Measurements from ENCODE around the gene PRKG1.
"Not testable (repeated sequence)": the region's sequence is repeated elsewhere in the genome, so short reads cannot be mapped to it uniquely, and the experiment has no call there.

PRKG1 gene

GRCh38 chr10:51683031-51683691 is 608.9 kb downstream of the PRKG1 start:
- DNase-seq: no peak

GRCh38 chr10:51685768-51686167 is 611.5 kb downstream of the PRKG1 start:
- no peak for DNase-seq

DNA sequence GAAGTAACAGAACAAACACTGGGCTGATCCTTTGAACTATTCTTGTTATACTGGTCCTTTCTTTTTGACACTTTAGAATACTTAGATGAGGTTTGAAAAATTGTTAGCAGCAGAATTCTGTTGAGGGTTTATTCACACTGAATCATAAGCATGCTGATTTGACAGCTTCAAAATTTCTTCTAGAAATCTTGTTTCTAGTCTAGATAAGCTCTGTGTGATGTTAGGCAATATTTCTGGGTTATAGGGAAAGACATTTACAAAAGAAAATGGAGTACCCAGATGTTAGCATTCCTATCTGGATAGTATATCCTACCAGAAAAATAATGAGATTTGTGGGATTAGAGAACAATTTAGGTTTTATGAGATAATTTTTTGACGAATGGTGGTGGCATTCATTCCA is 613.0 kb downstream of the PRKG1 start:
- DNase-seq: no peak

GRCh38 chr10:51688826-51689225 is 614.5 kb downstream of the PRKG1 start:
- DNase-seq: not testable (repeated sequence)

DNA sequence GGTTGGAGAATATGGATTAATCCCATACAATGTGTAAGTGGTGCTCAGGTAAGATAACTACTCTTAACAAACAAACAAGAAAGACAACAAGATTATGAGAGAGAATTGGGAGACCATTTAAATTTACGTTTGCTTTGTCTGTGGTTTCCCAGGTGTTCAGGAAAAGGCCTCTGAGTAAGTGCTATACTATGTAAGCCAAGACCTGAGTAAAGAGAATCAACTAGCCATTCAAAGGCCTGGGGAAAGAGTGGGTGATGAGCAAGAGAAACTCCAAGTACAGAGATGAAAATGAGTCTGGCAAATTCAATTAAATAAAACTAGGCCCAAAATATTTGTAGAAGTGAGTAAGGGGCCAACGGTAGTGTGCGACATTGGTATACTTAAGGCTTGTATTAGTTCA is 615.2 kb downstream of the PRKG1 start:
- DNase-seq: no peak

DNA sequence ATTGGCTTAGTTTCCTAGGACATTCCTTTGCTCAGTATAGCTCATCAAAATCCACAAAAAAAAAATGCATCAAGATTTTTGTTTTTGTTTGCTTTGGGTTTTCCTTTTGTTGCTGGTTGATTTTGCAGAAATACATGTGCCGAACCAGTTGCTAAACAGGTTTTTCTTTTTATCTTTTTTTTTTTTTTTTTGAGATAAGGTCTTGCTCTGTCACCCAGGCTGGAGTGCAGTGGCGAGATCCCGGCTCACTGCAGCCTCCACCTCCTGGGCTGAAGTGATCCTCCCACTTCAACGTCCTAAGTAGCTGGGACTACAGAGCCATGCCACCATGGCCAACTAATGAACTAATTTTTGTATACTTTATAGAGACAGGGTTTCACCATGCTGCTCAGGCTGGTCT is 616.8 kb downstream of the PRKG1 start:
- no peak for DNase-seq

DNA sequence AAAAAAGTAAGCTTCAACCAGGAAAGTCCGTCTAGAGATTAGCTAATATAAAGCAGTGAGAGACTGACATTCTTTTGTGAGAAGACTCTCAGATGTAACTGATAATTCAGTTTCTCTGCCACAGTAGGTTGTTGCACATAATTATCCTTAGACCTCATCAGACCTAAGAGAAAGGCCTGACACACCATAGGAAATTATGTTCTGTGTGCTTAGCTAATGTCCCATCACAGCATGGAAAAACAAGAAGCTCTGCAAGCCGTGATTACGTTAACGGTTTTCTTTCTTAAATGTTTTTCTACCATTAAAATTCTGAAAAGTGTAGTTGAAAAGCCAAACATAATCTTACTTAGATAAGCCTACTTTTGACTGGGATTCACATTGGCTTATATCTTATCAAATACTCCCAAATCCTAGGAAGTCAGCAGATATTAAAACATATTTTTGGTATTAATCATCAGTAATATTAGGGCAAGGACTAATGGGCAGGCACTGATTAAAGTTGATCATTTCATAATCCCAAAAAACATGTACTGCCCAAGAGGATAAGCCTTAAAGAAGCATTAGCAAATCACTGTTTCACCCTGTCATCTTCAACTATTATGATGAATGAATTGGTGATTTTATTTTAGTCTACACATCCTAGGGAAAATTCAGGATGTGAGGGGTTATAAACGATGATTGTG is 619.9 kb downstream of the PRKG1 start:
- DNase-seq: no peak

DNA sequence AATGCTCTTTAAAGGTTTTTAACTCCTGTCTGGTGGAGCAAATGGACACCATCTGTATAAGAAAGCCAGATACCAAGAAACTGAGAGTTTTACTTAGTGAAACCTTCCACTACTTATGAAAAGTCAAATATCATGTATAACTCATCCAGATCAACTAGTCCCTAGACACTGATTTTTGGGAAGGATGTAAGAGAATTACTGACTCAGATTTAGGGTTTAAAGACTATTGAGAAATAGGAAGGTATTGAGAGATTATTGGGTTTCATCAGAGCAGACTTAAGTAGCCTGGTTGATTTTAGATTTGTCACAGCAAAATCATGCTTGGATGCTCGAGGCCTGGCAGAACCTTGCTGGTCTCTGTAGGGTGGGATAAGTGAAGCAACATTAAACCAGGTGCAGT is 622.0 kb downstream of the PRKG1 start:
- no peak for DNase-seq

GRCh38 chr10:51698473-51699063 is 624.3 kb downstream of the PRKG1 start:
- DNase-seq: no peak

DNA sequence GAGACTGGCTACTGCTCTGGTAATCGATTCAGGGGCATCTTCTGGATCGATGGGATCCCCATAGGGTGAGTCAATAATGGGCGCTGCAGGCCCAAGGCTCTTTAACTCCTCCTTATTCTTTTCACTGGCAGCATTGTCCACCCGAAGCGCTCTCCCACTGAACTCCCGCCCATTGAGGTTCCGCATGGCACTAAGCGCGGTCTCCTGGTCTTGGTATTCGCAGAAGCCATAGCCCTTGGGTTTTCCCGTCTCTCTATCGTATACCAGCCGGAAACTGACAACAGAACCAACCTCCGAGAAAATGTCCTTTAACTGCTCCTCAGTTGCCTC is 624.8 kb downstream of the PRKG1 start:
- no peak for DNase-seq

GRCh38 chr10:51699475-51700227 is 625.4 kb downstream of the PRKG1 start, which contains the start of gene CSTF2T:
Gene CSTF2T, minus strand, starts transcription at chr10:51699595. Its CDS starts 46 bp downstream, at chr10:51699549.
- peak; percentile 96 for DNase-seq

DNA sequence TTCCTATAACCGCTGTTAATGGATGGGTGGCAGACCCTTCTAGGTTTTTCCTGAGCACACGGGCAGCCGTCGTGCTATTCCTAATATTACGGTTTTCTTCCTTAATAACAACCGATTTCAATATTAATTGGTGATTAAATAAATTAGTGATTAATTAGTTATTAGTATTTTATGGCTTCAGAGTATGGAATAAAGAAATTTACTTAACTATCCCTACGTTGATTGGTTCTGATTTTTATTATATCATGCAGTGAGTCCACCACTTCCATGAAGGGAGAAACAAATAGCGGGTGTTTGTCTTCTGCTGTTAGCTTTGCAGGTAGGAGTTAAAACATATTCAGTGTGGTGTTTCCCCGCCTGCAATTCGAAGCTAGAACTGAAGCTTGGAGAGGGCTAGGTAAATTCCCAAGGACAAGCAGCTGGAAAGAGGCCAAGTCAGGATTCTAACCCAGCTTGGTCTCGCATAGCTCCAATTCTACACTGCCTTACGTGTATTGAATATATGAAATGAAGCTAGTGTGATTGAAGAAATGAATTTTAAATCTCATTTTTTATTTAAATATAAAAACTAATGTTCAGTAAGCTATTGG is 626.0 kb downstream of the PRKG1 start:
- peak; percentile 44 for DNase-seq

DNA sequence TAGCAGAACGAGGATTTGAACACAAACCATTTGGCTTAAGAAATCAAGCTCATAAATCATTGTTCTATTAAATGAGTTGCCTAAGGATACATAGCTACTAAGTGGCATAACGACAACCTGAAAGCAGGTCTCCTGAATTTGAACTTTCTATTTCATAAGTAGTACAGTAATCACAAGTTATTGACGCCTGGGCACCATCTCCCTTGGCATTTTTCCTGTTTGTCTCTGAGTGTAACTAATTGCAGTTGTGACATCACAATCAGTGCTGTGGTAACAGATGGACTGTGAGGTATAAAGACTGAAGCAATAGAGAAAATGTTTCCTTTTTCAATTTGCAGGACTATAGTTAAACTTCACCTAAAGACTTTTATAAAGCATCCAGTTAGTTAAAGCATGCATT is 631.5 kb downstream of the PRKG1 start:
- DNase-seq: no peak

GRCh38 chr10:51706225-51706624 is 631.9 kb downstream of the PRKG1 start:
- DNase-seq: peak; percentile 27

DNA sequence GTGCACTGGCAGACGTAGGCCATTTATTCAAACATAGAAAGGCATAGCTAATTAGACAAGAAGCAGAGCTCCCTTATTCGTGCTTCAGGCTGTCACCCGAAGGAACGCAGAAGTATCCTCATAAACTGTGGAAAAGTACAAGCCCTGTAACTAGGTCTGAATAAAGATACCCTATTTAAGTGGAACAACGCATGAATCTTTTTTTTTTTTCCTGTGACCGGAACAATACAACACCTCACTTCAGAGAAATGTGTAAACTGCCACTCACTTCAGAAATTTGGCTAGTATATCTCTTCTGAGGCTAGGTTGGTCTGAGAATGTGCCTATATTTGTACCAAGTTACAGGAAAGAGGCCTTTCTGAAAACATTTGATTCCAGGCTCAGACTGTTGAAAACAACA is 633.1 kb downstream of the PRKG1 start:
- DNase-seq: no peak

DNA sequence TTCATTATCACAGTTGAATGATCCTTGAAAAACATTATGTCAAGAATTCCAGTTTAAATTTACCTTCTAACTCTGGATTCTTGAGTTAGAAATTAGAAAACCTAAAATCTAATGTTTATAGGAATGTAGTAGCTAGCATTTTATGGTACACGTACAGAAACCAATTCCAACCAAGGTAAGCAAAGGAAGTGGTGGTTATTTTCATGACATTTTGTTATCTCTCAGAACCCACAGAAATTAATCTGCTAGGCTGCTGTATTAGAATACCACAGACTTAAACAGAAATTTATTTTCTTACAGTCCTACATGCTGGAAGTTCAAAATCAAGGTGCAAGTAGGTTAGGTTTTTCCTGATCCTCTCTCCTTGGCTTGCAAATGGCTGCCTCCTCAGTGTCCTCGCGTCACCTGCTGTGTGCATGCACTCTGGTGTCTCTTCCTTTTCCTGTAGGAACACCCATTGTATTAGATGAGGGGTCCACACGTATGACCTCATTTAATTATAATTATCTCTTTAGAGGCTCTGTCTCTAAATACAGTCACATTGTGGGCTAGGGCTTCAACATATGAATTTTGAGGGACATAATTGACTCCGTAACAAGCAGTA is 633.6 kb downstream of the PRKG1 start:
- no peak for DNase-seq

- no peak for DNase-seq
Observed at GRCh38 chr10:51708609-51709008, 634.3 kb downstream of the PRKG1 start.

- no peak for DNase-seq
Observed at GRCh38 chr10:51709324-51709972, 635.2 kb downstream of the PRKG1 start.

DNA sequence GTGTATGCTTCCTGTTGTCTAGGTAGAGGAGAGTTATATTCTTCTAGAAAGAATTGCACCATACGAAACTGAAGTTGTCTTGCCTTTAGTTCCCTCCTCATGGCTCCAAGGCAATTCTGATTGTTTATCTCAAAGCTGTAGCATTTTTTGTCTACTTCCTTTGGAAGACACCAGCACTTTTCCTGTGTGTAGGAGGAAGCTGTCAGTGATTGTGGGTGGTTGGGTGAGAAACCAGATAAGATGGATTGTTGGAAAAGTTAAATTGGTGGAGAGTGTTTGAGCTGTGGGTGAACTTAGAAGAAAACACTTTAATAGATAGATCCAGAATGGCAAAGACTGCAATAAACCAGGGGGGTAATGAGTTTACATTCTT is 637.2 kb downstream of the PRKG1 start:
- DNase-seq: no peak

DNA sequence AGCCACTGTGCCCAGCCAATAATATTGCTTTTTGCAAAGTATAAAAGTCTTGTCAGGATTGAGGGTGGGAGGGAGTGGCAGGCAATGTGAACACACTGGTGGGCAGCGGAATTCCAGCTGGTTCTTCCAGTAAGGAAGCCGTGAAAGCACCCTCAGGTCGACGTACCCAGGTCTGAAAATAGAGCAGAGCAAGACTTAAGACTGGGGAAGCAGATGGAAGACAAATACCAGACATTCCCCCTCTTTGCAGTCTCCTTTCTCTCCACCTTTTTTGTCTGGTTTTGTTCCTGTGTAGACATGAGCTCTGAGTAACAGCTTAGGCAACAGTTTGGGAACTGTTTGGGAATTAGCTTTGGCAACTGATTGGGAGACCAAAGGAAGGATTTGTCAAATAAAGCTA is 642.7 kb downstream of the PRKG1 start:
- no peak for DNase-seq

- no peak for DNase-seq
Observed at GRCh38 chr10:51718804-51719291, 644.6 kb downstream of the PRKG1 start.

DNA sequence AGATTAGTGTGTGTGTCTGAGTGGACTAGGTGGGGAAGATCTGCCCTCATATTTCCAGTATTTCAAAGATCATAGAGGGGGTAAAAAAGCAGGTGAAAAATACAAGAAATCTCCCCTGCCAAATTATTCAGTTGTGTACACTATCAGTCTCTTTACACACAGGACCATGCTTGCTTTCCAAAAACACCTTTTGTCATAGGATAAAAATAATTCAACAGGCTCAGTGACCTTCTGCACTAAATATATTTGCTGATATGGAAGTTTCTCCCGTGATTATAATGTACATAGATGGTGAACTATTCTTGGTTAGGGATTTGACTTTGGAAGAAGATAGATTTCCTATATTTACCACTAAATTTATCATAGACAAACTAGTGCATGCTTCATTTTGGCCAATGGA is 649.8 kb downstream of the PRKG1 start:
- no peak for DNase-seq
